ENCODE measurements around the gene CLIP4.
A peak's percentile ranks its signal among the peaks of the same experiment; 100 is the strongest.

CLIP4 gene

DNA sequence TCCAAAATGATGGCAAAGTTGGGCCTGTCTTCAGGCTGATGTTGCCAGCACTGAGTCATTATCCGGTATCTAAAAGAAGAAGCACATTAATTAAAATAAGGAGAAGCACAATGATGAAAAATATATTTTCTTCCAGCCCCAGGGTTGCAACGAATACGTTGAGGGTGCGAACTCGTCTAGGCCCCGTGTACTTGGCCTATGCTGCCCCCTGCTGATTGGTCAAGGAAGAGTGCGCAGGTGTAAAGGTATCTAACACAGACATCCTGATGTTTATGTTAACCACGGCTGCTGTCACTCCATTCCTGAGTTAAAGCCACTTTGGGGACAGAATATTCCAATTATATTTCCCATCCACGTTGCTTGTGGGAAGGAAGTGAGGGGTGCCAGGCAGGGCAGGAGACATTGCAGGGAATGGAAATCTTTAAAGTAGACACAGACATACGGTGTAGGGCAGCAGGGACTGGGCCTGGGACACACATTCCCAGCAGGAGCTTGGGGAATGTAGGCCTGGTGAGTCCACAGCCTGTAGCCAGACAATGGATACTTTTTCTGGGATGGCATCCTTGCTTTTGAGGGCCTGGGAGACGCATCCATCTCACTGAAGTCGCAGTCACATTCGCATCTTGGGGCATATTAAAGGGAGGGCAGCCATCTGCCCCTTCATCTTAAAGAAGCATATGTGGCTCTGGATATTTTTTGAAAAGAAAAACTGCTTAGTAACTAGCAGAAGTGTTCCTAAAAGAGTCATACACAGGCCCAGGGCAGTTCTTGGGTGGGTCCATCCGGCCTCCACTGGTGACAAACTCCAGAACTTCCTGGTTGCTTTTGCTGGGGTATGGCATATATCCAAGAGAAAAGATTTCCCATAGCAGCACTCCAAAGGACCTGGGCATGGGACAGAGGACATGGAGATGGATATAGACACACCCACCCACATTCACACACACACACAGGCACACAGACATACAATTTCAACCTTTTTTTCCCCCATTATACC lies 81.9 kb downstream of the CLIP4 start:
- no peak overlapping the region for H2AFZ ChIP-seq (ENCODE audit: low read depth, low read length)
- H3K27ac ChIP-seq (ENCODE audit: low read length), result no peak overlapping the region
- H3K9ac ChIP-seq (ENCODE audit: low read depth, low read length), result no peak overlapping the region
- H3K4me3 ChIP-seq (ENCODE audit: low read depth in 1 of 2, low read length in 2 of 2), result no peak overlapping the region
- ATAC-seq (ENCODE audit: insufficient read depth, low read depth) (peak; percentile 93), DNase-seq (peak; percentile 72)
- TF ChIP-seq, protein P1, sequence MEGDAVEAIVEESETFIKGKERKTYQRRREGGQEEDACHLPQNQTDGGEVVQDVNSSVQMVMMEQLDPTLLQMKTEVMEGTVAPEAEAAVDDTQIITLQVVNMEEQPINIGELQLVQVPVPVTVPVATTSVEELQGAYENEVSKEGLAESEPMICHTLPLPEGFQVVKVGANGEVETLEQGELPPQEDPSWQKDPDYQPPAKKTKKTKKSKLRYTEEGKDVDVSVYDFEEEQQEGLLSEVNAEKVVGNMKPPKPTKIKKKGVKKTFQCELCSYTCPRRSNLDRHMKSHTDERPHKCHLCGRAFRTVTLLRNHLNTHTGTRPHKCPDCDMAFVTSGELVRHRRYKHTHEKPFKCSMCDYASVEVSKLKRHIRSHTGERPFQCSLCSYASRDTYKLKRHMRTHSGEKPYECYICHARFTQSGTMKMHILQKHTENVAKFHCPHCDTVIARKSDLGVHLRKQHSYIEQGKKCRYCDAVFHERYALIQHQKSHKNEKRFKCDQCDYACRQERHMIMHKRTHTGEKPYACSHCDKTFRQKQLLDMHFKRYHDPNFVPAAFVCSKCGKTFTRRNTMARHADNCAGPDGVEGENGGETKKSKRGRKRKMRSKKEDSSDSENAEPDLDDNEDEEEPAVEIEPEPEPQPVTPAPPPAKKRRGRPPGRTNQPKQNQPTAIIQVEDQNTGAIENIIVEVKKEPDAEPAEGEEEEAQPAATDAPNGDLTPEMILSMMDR (IDR thresholded peaks at IDR 0.05; ENCODE audit: borderline replicate concordance, extremely low read depth, low read length, poor library complexity, severe bottlenecking), result peak; percentile 90
- no peak for TF ChIP-seq EZH2 (IDR thresholded peaks at IDR 0.05; ENCODE audit: borderline replicate concordance, low read depth, low read length, severe bottlenecking)
- no peaks in the 10 kb centered on the region for H3K4me1 ChIP-seq (ENCODE audit: insufficient read depth, low read length)
- H3K36me3 ChIP-seq (ENCODE audit: insufficient read depth, low read length), result no peaks in the 10 kb centered on the region
- H3K9me3 ChIP-seq (ENCODE audit: insufficient read depth, low read length, severe bottlenecking), result no peaks in the 10 kb centered on the region
- no peaks in the 10 kb centered on the region for H3K79me2 ChIP-seq (ENCODE audit: insufficient read depth, low read length)
- H3K27me3 ChIP-seq (ENCODE audit: insufficient read depth, low read length, poor library complexity), result peaks cover 3% of the 10 kb centered on the region
- H3K4me2 ChIP-seq (ENCODE audit: insufficient read depth, low read length), result no peak overlapping the region
- no peaks in the 10 kb centered on the region for H4K20me1 ChIP-seq (ENCODE audit: insufficient read depth, low read length)

DNA sequence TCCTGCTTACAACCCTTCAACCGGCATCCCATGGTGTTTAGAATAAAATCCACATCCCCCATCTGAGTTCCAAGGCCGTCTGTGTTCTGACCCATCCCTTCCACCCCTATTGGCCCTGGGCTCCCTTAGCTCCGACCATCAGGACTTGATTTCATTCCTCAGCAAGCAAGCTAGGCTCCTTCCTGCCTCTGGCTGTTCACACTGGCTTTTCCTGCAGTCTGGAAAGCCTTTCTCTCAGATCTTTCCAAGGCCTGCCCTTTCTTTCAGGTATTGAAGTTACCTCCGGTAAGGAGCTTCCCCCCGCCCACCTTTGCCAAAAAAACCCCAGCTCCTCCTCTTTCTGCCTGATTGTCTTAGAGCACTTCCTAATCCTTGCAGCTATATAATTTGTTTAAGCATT lies 86.8 kb downstream of the CLIP4 start:
- no peak for ATAC-seq (ENCODE audit: insufficient read depth, low read depth)
- H3K4me1 ChIP-seq (ENCODE audit: insufficient read depth, low read length), result no peaks in the 10 kb centered on the region
- no peak overlapping the region for H3K27ac ChIP-seq (ENCODE audit: low read length)
- H3K9ac ChIP-seq (ENCODE audit: low read depth, low read length), result no peak overlapping the region
- TF ChIP-seq, protein P1 (IDR thresholded peaks at IDR 0.05; ENCODE audit: borderline replicate concordance, extremely low read depth, low read length, poor library complexity, severe bottlenecking), result no peak
- no peak for TF ChIP-seq EZH2 (IDR thresholded peaks at IDR 0.05; ENCODE audit: borderline replicate concordance, low read depth, low read length, severe bottlenecking)
- no peak overlapping the region for H3K4me3 ChIP-seq (ENCODE audit: low read depth in 1 of 2, low read length in 2 of 2)
- no peaks in the 10 kb centered on the region for H4K20me1 ChIP-seq (ENCODE audit: insufficient read depth, low read length)
- peaks cover 2% of the 10 kb centered on the region for H3K27me3 ChIP-seq (ENCODE audit: insufficient read depth, low read length, poor library complexity)
- H3K4me2 ChIP-seq (ENCODE audit: insufficient read depth, low read length), result no peak overlapping the region
- no peaks in the 10 kb centered on the region for H3K9me3 ChIP-seq (ENCODE audit: insufficient read depth, low read length, severe bottlenecking)
- no peak for DNase-seq
- H3K79me2 ChIP-seq (ENCODE audit: insufficient read depth, low read length), result no peaks in the 10 kb centered on the region
- H3K36me3 ChIP-seq (ENCODE audit: insufficient read depth, low read length), result no peaks in the 10 kb centered on the region
- H2AFZ ChIP-seq (ENCODE audit: low read depth, low read length), result no peak overlapping the region

DNA sequence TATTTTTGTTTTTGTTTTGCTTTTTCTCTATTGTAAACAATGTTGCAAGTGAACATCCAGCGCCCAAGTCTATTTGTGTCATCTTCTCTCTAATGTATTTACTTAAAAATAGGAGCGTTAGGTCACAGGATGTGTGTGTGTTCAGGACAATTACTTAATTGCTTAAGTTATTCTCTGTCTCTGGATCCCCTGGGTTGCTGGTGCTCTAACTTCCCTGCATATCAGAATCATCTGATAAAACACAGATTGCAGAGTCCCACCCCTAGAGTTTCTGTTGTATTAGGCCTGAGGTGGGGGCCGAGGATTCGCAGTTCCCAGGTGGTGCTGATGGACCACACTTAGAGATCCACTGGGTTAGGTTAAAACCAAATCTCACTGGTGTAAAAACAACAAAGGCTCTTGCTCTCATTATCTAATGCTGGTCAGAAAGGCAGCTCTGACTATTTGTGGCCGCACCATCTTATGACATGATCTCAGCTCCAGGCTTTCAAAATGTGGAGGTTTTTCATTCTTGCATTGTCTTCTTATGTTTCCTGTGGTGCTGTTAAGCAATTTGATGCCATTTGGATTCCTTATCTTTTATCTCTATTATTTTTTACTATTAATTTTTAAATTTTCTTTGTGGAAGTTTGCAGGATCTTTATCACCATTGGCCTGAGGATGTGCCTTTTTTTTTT lies 87.7 kb downstream of the CLIP4 start:
- Histone ChIP-seq H3K79me2 (ENCODE audit: insufficient read depth, low read length) (no peaks in the 10 kb centered on the region), H3K9ac (ENCODE audit: low read depth, low read length) (no peak overlapping the region), H3K4me3 (ENCODE audit: low read depth in 1 of 2, low read length in 2 of 2) (no peak overlapping the region), H3K36me3 (ENCODE audit: insufficient read depth, low read length) (no peaks in the 10 kb centered on the region), H3K4me2 (ENCODE audit: insufficient read depth, low read length) (no peak overlapping the region), H4K20me1 (ENCODE audit: insufficient read depth, low read length) (no peaks in the 10 kb centered on the region), H3K27ac (ENCODE audit: low read length) (no peak overlapping the region), H3K9me3 (ENCODE audit: insufficient read depth, low read length, severe bottlenecking) (no peaks in the 10 kb centered on the region), H3K4me1 (ENCODE audit: insufficient read depth, low read length) (no peaks in the 10 kb centered on the region), H2AFZ (ENCODE audit: low read depth, low read length) (no peak overlapping the region), H3K27me3 (ENCODE audit: insufficient read depth, low read length, poor library complexity) (peaks cover 2% of the 10 kb centered on the region)
- ATAC-seq (ENCODE audit: insufficient read depth, low read depth), result no peak
- TF ChIP-seq, protein P1 (IDR thresholded peaks at IDR 0.05; ENCODE audit: borderline replicate concordance, extremely low read depth, low read length, poor library complexity, severe bottlenecking), result no peak
- no peak for TF ChIP-seq EZH2 (IDR thresholded peaks at IDR 0.05; ENCODE audit: borderline replicate concordance, low read depth, low read length, severe bottlenecking)
- no peak for DNase-seq

All from DND-41 (cell line).